Glutamatergic neuron (in vitro differentiated cells): Measurements from ENCODE around the gene FBXL5. TPM values are rescaled to one million over a fixed set of nuclear protein-coding genes. Genes with fewer than 3 reads are reported as not detected.

Experiments used
- DNase-seq: peaks from one replicate; pipeline ENCODE4 v3.0.0; 2022
- H3K27ac Mint-ChIP-seq: one replicate; pipeline ENCODE4 v1.8.0; 2020; ENCODE audit warnings: mild to moderate bottlenecking, mixed read lengths, inconsistent platforms; ENCODE audit not compliant: unreplicated experiment
- H3K27me3 Mint-ChIP-seq: one replicate; pipeline ENCODE4 v1.8.0; 2020; ENCODE audit warnings: mild to moderate bottlenecking, moderate library complexity, mixed read lengths, inconsistent platforms; ENCODE audit not compliant: unreplicated experiment
- H3K36me3 Mint-ChIP-seq: one replicate; pipeline ENCODE4 v1.8.0; 2020; ENCODE audit warnings: mild to moderate bottlenecking, mixed read lengths, inconsistent platforms; ENCODE audit not compliant: unreplicated experiment
- H3K4me1 Mint-ChIP-seq: one replicate; pipeline ENCODE4 v1.8.0; 2020; ENCODE audit warnings: mild to moderate bottlenecking, low read depth, mixed read lengths, inconsistent platforms; ENCODE audit not compliant: unreplicated experiment
- H3K4me3 Mint-ChIP-seq: one replicate; pipeline ENCODE4 v1.8.0; 2020; ENCODE audit warnings: mild to moderate bottlenecking, mixed read lengths, inconsistent platforms; ENCODE audit not compliant: unreplicated experiment
- H3K9me3 Mint-ChIP-seq: one replicate; pipeline ENCODE4 v1.8.0; 2020; ENCODE audit warnings: mild to moderate bottlenecking, moderate library complexity, mixed read lengths, inconsistent platforms; ENCODE audit not compliant: unreplicated experiment
- long read RNA-seq: library from polyadenylated mRNA; unstranded; transcript quantifications from one replicate; pipeline ENCODE4 v2.0.0, GENCODE V29; 2020; ENCODE audit not compliant: unreplicated experiment
- total RNA-seq: library from RNA; stranded (reverse); fragmentation: NEBNext Ultra II Directional; extraction: Animal tissue kit (Norgen Biotek cat#: 25700); gene quantifications from one replicate; pipeline ENCODE4 v1.2.1, GENCODE V29; 2021; ENCODE audit not compliant: unreplicated experiment
- TF ChIP-seq, protein P1 (sequence below): fragments of 200-600 bp; sonication (generic); IDR thresholded peaks from one replicate; pipeline ENCODE4 v1.5.0; 2021; ENCODE audit not compliant: partially characterized antibody, unreplicated experiment

Gene FBXL5, protein sequence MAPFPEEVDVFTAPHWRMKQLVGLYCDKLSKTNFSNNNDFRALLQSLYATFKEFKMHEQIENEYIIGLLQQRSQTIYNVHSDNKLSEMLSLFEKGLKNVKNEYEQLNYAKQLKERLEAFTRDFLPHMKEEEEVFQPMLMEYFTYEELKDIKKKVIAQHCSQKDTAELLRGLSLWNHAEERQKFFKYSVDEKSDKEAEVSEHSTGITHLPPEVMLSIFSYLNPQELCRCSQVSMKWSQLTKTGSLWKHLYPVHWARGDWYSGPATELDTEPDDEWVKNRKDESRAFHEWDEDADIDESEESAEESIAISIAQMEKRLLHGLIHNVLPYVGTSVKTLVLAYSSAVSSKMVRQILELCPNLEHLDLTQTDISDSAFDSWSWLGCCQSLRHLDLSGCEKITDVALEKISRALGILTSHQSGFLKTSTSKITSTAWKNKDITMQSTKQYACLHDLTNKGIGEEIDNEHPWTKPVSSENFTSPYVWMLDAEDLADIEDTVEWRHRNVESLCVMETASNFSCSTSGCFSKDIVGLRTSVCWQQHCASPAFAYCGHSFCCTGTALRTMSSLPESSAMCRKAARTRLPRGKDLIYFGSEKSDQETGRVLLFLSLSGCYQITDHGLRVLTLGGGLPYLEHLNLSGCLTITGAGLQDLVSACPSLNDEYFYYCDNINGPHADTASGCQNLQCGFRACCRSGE
- 62.2 TPM for total RNA-seq
- long read RNA-seq, transcript FBXL5-201 (11 exons, 3,385 nt) = major isoform, 25 of 38 reads
- long read RNA-seq, partial matches to known transcripts = 3 of 38 reads
- long read RNA-seq, other reads (novel, unspliced or antisense) = 9 of 38 reads

DNA sequence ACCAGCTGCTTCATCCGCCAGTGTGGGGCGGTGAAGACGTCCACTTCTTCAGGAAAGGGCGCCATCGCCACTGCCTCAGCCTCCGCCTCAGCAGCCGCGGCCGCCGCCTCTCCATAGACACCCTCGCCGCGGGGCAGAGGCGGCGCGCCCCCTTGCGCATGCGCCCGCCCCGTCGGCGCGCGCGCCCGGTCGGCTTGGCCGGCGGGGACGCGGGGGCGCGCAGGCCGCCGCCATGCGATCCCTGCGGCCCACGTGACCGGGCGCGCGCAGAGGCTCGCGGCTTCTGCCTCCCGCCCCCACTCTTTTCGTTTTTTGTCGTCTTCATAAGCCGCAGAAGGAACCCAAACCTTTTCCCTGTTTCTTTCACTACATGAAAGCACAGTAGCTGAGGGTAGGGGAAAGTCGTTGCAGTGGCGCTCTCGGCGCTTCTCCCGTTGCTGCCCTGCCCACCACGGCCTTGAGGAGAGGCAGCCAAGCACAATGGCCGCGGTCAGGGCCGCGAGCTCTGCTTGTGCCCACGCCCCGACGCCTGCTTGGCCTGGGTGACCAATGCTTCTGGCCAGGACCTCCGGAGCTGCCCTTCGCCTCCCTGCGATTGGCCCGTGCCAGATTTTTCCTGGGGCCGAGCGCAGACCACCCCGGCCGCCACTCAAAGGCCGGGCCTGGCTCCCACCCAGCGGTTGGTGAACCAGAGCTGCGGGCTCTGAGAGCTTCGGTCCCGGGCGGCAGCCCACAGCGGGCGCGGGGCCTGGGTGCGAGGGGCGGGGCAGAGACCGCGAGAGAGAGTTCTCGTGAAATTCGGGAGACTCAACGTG, at the start of gene FBXL5:
FBXL5 (minus strand) TSS at position 135 of the 815 bp plus-strand sequence; CDS start at position 65, 70 bp downstream.
- no peaks in the 10 kb centered on the region for H3K36me3 Mint-ChIP-seq
- H3K4me3 Mint-ChIP-seq = peak within 1 kb of the TSS; percentile 94
- peaks cover 6% of the 10 kb centered on the region for H3K9me3 Mint-ChIP-seq
- H3K27ac Mint-ChIP-seq = peak within 1 kb of the TSS; percentile 99
- TF ChIP-seq, protein P1, sequence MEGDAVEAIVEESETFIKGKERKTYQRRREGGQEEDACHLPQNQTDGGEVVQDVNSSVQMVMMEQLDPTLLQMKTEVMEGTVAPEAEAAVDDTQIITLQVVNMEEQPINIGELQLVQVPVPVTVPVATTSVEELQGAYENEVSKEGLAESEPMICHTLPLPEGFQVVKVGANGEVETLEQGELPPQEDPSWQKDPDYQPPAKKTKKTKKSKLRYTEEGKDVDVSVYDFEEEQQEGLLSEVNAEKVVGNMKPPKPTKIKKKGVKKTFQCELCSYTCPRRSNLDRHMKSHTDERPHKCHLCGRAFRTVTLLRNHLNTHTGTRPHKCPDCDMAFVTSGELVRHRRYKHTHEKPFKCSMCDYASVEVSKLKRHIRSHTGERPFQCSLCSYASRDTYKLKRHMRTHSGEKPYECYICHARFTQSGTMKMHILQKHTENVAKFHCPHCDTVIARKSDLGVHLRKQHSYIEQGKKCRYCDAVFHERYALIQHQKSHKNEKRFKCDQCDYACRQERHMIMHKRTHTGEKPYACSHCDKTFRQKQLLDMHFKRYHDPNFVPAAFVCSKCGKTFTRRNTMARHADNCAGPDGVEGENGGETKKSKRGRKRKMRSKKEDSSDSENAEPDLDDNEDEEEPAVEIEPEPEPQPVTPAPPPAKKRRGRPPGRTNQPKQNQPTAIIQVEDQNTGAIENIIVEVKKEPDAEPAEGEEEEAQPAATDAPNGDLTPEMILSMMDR = no peak
- DNase-seq = peak; percentile 84
- peaks cover 11% of the 10 kb centered on the region for H3K27me3 Mint-ChIP-seq
- peaks cover 14% of the 10 kb centered on the region for H3K4me1 Mint-ChIP-seq

DNA sequence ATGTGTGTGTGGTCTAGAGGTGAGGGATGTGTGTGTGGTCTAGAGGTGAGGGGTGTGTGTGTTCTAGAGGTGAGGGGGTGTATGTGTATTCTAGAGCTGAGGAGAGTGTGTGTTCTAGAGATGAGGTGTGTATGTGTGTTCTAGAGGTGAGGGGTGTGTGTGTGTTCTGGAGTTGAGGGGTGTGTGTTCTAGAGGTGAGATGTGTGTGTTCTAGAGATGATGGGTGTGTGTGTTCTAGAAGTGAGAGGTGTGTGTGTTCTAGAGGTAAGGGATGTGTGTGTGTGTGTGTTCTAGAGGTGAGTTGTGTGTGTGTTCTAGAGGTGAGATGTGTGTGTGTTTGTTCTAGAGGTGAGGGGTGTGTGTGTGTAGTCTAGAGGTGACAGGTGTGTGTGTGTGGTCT, 49.0 kb upstream of the FBXL5 start:
- Mint-ChIP-seq H3K36me3 (peaks cover 9% of the 10 kb centered on the region), H3K27ac (no peak overlapping the region), H3K9me3 (peaks cover 5% of the 10 kb centered on the region), H3K27me3 (peaks cover 21% of the 10 kb centered on the region), H3K4me1 (no peaks in the 10 kb centered on the region), H3K4me3 (peak overlapping the region; percentile 76)
- TF ChIP-seq, protein P1 = no peak
- DNase-seq = no peak

DNA sequence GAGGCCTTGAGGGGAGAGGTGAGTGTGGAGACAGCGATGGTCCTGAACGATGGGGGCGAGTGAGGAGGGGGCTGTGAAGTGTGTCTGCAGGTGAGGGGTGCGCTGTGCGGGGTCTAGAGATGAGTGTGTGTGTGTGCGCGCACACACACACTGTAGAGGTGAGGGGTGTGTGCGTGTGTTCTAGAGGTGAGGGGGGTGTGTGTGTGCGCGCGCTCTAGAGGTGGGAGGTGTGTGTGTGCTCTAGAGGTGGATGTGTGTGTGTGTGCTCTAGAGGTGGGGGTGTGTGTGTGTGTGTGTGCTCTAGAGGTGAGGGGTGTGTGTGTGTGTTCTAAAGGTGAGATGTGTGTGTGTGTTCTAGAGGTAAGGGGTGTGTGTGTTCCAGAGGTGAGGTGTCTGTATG, 48.3 kb upstream of the FBXL5 start:
- TF ChIP-seq, protein P1 = no peak
- Mint-ChIP-seq H3K27ac (no peak overlapping the region), H3K9me3 (peaks cover 5% of the 10 kb centered on the region), H3K36me3 (peaks cover 10% of the 10 kb centered on the region), H3K4me1 (no peaks in the 10 kb centered on the region), H3K4me3 (peak overlapping the region; percentile 76), H3K27me3 (peaks cover 21% of the 10 kb centered on the region)
- no peak for DNase-seq

DNA sequence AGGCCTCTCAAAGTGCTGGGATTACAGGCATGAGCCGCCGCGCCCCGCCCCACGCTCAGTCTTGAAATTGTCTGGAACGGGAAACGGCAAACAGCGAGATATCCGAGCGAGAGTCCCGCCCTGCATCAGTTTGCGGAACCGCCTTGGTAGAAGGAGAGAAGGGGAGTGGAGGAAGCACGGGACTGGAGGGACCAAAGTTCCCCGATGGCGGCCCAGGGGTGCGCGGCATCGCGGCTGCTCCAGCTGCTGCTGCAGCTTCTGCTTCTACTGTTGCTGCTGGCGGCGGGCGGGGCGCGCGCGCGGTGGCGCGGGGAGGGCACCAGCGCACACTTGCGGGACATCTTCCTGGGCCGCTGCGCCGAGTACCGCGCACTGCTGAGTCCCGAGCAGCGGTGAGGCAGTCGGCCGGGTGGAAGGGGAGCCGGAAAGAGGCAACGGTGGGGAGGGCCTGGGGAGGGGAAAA, 47.8 kb upstream of the FBXL5 start, which contains the start of gene BST1:
BST1 (plus strand) TSS at position 125 of the 463 bp plus-strand sequence; CDS start at position 205, 80 bp downstream.
- peak within 1 kb of the TSS; percentile 82 for H3K4me3 Mint-ChIP-seq
- no peaks in the 10 kb centered on the region for H3K4me1 Mint-ChIP-seq
- H3K27me3 Mint-ChIP-seq = peaks cover 21% of the 10 kb centered on the region
- peaks cover 5% of the 10 kb centered on the region for H3K9me3 Mint-ChIP-seq
- TF ChIP-seq, protein P1 = no peak
- peak; percentile 43 for DNase-seq
- peaks cover 13% of the 10 kb centered on the region for H3K36me3 Mint-ChIP-seq
- no peak within 1 kb of the TSS for H3K27ac Mint-ChIP-seq
